Measurements from ENCODE around the gene SEMA4G. TPM values are rescaled to one million over a fixed set of nuclear protein-coding genes. Genes with fewer than 3 reads are reported as not detected.

SEMA4G gene
- total RNA-seq, 1 donor from 2014 or later: 5.0 TPM

DNA sequence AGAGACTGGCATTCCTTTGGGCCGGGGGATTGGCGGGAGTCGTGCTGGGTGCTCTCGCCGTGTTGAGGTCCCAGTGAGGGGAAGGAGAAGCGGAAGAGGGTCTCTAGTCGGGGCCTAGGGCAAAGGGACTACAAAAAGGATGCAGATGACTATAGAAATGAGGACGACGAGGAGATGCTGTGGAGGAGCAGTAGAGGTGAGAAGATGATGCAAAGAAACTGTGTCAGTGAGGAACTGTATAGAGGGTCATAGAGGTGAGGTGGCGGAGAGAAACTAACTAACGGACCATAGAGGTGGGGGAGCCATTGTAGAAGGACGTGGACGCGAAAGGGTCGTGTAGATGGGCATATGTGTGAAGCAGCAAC lies 18.4 kb downstream of the SEMA4G start:
- no peak for DNase-seq (ENCODE audit: low spot score)

GRCh38 chr10:100988166-100988565 lies 18.9 kb downstream of the SEMA4G start:
- DNase-seq (ENCODE audit: low spot score): no peak

DNA sequence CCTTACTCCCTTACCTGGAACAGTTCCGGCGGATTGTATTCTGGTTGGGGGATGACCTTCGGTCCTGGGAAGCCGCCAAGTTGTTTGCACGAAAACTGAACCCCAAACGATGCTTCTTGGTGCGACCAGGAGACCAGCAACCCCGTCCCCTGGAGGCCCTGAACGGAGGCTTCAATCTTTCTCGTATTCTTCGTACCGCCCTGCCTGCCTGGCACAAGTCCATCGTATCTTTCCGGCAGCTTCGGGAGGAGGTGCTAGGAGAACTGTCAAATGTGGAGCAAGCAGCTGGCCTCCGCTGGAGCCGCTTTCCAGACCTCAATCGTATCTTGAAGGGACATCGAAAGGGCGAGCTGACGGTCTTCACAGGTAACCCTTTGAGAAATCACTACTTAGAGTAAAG lies 19.8 kb downstream of the SEMA4G start:
- no peak for DNase-seq (ENCODE audit: low spot score)

DNA sequence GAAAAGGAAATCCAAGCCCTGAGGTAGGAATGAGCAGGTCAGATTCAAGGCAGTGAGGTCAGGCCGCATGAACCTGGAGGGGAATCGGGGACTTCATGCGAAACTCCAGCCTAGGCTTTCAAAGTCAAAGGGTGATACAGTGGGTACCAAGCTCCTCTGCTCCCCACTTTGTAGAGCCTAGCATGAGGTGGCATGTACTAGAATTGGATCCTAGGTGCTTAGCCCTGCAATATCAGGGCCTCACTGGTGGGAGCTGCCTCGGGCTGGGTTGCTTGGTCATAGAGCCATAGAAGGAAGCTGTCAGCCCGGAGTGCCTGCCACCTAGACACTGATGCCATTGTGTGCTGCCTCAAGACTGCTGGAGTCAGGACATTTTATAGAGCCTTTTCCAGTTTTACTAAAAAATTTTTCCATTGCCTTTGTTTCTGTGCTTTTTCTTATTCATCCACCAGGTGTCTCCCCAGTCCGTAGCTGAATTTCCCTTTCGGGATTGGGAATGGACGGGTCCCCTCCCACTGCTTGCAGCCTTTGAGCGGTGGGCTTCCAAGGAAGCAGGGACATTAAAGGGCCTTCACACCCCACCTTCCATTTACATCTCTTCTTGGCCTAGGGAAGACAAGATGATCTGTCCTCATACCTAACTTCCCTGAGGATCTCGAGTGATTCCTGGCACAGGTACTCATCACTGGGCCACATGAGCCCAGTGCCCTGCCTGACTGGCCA lies 24.8 kb downstream of the SEMA4G start:
- DNase-seq (ENCODE audit: low spot score): no peak

DNA sequence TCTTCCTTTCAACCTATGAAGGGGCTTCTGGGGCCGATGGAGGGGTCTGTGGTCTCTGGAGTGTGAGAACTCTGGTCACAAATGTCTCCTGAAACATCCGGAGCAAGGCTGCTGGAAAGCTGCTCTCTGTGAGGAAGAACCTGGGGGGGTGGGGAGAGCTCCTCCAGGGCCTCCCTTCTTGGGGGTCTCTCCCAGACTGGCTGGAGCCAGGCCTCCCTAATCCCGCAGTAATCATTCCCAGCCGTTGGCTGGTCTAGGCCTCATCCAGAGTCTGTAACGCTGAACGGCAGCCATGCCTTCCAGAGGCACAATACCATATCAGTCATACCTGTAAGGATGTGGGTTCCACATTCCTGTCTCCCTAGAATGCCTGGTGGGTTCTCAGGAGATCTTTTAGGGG lies 25.9 kb downstream of the SEMA4G start:
- no peak for DNase-seq (ENCODE audit: low spot score)

DNA sequence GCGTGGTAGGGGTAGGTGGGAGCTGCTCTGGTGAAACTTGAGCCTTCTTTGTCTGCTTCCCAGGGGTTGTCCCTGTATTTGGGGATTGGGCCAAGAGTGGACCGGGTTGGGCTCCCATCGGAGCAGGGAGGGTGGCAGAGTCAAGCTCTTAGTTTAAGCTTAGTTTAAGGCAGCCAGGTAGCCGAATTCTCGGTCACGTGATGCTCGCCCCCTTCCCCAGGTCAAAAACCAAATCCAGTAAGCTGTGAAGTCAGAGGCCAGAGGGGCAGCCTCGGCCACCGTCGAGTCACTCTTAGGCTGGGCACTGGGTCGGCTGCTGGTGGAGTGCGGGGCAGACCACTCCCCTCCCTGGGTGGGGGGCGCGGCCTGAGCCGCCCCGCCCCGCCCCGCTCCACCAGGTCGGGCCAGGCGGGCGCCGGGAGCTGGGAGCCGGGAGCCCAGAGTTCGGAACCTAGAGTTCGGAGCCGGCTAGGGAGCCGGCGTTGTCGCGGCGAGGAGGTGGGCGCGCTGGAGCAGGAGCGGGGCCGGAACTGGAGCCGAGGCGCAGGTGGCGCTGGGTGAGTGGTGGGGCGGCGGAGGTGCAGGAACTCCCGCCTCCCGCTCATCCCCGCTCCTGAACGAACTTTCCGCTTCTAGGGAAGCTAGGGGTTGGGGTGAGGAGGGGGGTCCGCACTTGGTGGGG lies 27.5 kb downstream of the SEMA4G start:
- DNase-seq (ENCODE audit: low spot score): no peak

GRCh38 chr10:100997360-100998182 lies 28.3 kb downstream of the SEMA4G start:
- DNase-seq (ENCODE audit: low spot score): peak; percentile 84

GRCh38 chr10:100998183-100998990 lies 29.1 kb downstream of the SEMA4G start:
- peak; percentile 91 for DNase-seq (ENCODE audit: low spot score)

- DNase-seq (ENCODE audit: low spot score): peak; percentile 85
Measured at GRCh38 chr10:100998991-100999741, 29.9 kb downstream of the SEMA4G start.

DNA sequence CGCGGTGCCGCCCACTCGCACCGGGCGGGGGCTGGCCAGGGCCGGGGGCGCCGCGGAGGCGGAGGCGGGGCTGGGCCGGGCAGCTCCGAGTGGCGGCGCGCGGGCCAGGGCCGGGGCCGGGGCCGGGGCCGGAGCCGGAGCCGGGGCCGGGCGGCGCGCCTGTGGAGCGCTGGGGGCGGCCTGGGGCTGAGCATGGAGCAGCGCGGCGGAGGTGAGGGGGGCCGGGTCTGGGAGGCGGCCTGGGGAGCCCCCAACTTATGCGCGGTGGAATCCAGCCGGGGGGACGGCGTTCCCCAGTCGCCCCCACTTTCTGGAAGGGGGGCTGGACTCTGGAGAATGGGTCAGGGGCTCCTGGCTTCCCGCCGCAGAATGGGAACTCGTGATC lies 30.4 kb downstream of the SEMA4G start, which contains the start of gene LZTS2:
Gene LZTS2 (plus strand): TSS at position 67 of the 385 bp plus-strand sequence. CDS start 2,731 bp downstream, outside the sequence.
- no peak for DNase-seq (ENCODE audit: low spot score)

GRCh38 chr10:101000127-101000914 lies 31.0 kb downstream of the SEMA4G start:
- DNase-seq (ENCODE audit: low spot score): no peak

GRCh38 chr10:101000915-101001658 lies 31.8 kb downstream of the SEMA4G start:
- DNase-seq (ENCODE audit: low spot score): peak; percentile 91

GRCh38 chr10:101001659-101002035 lies 32.3 kb downstream of the SEMA4G start:
- no peak for DNase-seq (ENCODE audit: low spot score)

DNA sequence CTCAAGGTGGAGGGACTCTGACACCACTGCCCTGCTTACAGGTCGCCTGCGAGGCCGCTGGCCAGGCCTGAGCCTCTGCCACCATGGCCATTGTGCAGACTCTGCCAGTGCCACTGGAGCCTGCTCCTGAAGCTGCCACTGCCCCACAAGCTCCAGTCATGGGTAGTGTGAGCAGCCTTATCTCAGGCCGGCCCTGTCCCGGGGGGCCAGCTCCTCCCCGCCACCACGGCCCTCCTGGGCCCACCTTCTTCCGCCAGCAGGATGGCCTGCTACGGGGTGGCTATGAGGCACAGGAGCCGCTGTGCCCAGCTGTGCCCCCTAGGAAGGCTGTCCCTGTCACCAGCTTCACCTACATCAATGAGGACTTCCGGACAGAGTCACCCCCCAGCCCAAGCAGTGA lies 33.2 kb downstream of the SEMA4G start:
- DNase-seq (ENCODE audit: low spot score): no peak

- DNase-seq (ENCODE audit: low spot score): no peak
Measured at GRCh38 chr10:101003639-101004206, 34.4 kb downstream of the SEMA4G start.

DNA sequence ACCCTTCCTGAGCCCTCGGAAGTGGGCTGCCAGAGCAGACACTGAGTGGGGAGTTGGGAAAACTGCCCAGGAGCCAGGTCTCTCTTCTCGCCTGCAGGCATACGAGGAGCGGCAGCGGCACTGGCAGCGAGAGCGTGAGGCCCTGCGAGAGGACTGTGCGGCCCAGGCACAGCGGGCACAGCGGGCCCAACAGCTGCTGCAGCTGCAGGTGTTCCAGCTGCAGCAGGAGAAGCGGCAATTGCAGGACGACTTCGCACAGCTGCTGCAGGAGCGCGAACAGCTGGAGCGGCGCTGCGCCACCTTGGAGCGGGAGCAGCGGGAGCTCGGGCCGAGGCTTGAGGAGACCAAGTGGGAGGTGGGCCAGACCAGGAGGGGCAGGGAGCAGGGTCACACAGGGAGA lies 36.1 kb downstream of the SEMA4G start:
- DNase-seq (ENCODE audit: low spot score): no peak

DNA sequence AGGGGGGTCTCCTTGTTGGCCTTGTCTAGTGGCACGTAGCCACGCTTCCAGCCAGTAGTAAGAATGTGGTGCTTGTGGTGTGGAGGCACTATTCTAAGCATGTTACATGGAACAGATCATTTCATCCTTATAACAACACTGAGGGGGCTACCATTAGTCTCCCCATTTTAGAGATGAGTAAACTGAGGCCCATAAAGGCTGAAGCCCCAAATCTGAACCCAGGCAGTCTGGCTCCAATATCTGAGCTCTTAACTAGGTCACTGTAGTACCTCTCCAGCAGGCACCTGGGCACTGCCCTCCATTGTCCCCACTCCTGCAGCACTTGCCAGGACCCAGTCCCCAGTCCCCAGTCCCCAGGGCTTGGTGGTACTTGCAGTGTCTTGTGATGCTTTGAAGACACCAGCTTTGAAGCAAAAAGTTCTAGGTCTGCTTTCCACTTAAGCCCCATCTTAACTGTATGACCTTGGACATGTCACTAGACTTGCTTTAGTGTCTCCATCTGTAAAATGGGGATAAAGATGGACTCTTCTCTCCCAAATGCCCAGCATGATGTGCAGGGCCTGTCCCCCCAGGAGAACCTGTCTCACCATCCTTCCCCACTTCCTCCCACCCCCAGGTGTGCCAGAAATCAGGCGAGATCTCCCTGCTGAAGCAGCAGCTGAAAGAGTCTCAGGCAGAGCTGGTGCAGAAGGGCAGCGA lies 36.7 kb downstream of the SEMA4G start:
- no peak for DNase-seq (ENCODE audit: low spot score)

- no peak for DNase-seq (ENCODE audit: low spot score)
Measured at GRCh38 chr10:101006593-101007098, 37.3 kb downstream of the SEMA4G start.

All from ureter (tissue), 1 donor.